NCI-H2171 (cell line): ENCODE measurements around the gene MS4A4A.

Source experiments
- DNase-seq: peaks from one replicate; lab custom pipeline; 2025; lab: John Stamatoyannopoulos, UW

Gene MS4A4A

DNA sequence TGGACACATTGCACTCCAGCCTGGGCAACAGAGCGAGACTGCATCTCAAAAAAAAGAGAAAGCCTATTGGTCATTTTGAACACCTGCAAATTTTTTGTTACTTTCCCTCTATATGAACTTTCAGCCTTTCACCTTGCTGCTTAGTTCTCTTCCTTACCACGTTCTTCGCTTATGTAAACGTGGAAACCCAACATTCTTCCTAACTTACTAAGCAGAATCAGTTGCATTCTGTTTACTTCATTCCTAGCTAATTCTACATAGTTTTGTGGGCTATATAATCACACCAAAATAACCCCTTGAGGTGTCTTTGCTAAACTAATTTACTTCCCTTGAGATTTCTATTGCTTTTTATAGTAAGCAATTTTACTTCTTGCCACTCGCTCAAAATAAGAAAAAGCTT, 23.2 kb downstream of the MS4A4A start:
- no peak for DNase-seq

- no peak for DNase-seq
Measured at GRCh38 chr11:60305906-60306619, 25.6 kb downstream of the MS4A4A start.

GRCh38 chr11:60307507-60308195, 27.2 kb downstream of the MS4A4A start:
- no peak for DNase-seq

DNA sequence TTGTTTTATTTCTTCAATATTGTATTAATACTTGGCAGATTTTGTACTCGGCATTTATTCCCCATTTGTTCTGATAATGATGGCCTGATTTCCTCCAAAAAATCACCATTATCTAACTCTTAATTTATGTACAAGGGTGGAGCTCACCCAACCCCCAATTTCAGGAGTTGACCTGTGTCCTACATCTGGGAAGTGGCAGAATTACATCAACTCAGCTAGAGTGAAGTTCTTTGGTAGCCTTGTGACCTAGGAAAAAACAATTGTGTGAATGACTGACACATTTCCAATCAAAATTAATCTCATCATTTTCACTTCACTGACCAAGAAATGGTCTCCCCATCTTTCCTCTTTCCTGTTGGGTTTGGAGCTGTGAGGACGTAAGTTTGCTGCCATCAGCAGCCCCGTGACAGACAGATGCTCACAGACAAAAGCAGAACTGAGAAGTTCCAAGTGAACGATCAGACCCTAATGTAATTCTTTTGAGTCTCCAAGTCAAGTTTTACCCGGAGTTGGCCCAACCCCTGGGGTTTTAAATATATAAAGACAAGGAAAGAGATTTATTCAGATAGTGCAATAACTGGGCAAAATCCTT, 30.0 kb downstream of the MS4A4A start:
- DNase-seq = no peak

GRCh38 chr11:60314635-60315321, 34.3 kb downstream of the MS4A4A start:
- DNase-seq = no peak

- no peak for DNase-seq
Measured at GRCh38 chr11:60315871-60316270, 35.4 kb downstream of the MS4A4A start.

- DNase-seq = no peak
Measured at GRCh38 chr11:60316317-60316716, 35.9 kb downstream of the MS4A4A start.

DNA sequence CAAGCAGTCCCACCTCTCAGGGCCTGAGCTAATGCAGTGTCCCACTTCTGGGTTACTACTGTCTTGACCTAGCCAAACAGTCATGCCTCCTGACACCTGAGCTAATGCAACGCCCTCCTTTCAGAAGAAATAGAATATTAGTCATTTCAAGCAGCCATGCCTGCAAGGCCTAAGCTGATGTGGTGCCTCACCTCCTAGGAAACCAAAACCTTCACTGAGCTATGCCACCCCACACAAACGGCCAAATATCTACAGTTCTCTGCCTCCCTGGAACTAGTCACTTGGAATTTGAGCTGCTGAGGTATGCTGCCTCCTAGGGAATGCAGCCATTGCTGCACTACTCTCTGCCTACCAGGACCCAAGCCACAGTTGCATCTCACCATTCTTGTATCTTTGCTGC, 38.3 kb downstream of the MS4A4A start:
- no peak for DNase-seq

- DNase-seq = no peak
Measured at GRCh38 chr11:60321051-60321450, 40.6 kb downstream of the MS4A4A start.

- no peak for DNase-seq
Measured at GRCh38 chr11:60326955-60327354, 46.5 kb downstream of the MS4A4A start, which contains the start of gene MS4A6E. MS4A6E (plus strand) TSS chr11:60327255; CDS start chr11:60334896, 7,641 bp downstream.

- DNase-seq = no peak
Measured at GRCh38 chr11:60328460-60328859, 48.0 kb downstream of the MS4A4A start.

DNA sequence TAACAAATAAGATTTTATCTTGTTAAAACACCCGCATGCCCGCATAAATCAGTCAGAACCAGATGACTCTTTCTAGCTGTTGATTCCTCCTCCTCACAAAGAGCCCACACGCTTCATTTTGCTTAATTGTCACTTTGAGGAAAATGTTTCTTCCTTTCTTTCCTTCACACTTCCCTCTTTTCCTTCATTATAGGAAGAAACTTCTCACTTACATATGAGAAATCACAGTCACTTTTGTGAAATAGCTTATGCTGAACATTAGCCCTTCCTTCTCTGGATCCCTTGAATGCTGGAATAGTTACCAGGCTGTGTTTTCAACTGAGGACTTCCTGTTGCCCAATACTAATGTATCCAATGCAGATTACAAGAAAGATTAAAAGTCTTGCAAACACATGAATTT, 52.4 kb downstream of the MS4A4A start:
- no peak for DNase-seq

- DNase-seq = no peak
Measured at GRCh38 chr11:60334005-60334620, 53.6 kb downstream of the MS4A4A start.

- no peak for DNase-seq
Measured at GRCh38 chr11:60336767-60337391, 56.4 kb downstream of the MS4A4A start.

- no peak for DNase-seq
Measured at GRCh38 chr11:60338053-60338452, 57.6 kb downstream of the MS4A4A start.

GRCh38 chr11:60339356-60339755, 58.9 kb downstream of the MS4A4A start:
- no peak for DNase-seq

- DNase-seq = no peak
Measured at GRCh38 chr11:60343094-60343704, 62.7 kb downstream of the MS4A4A start.

DNA sequence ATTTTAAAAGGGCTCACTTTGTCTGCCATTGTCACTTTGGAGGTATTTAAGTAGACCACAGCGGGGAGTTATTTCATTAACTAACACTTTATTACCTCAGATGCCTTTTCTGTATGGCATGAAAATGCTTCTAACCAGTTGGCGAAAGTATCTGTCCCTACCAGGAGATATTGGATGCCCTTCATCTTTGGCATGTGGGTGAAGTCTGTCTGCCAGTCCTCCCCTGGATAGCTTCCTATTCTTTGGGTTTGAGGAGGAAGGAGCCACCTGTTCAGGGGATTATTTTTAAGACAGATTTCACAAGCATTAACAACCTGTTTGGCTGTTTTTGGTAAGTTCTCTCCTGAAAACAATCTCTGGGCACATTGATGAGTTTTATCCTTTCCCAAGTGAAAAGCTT, 63.7 kb downstream of the MS4A4A start:
- DNase-seq = no peak

DNA sequence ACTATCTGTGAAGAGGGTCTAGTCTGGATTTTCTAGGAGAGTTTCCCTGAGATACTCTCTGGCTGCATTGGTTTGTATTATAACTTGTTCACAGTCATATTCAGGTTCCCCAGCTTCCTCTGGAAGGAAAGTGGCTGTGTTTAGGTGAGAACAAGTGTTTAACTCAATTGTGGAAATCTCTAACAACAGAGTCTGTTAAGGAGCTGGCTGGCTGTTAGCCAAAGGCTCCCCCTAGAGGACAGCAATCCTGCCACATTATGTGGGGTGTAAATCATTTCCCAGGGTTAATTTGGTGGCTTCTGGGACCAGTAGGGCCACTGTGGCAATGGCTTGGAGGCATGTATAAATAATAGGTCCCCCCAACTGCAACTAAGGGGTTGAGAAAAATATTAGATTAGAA, 65.0 kb downstream of the MS4A4A start:
- no peak for DNase-seq

GRCh38 chr11:60347084-60347797, 66.8 kb downstream of the MS4A4A start:
- DNase-seq = no peak

- DNase-seq = no peak
Measured at GRCh38 chr11:60348116-60348515, 67.7 kb downstream of the MS4A4A start.
